CD4-positive, alpha-beta T cell (primary cell): ENCODE measurements around the gene LRRC75A. TPM values are rescaled to one million over a fixed set of nuclear protein-coding genes. Genes with fewer than 3 reads are reported as not detected.

ENCODE experiments used
- ATAC-seq: fragments of 200-7000 bp; cut with Tn5 transposase; one replicate; pipeline ENCODE4 v1.10.0; 2022; ENCODE audit warnings: mild to moderate bottlenecking; ENCODE audit not compliant: poor library complexity
- CTCF ChIA-PET: fragments of 350-600 bp; sonication (Branson Sonifier 250); formaldehyde crosslinking; loops from one replicate; lab custom pipeline; 2021; ENCODE audit warnings: antibody characterized with exemption, inconsistent platforms; lab: Charles Lee
- POLR2A ChIA-PET: fragments of 350-600 bp; sonication (Branson Sonifier 250); formaldehyde crosslinking; loops from one replicate; lab custom pipeline; 2021; ENCODE audit warnings: antibody characterized with exemption, inconsistent platforms; lab: Charles Lee
- DNase-seq, 14 experiments: peaks; one replicate each; pipeline ENCODE4 v3.0.0-alpha.2; 2013 to 2020; ENCODE audit warnings: mixed read lengths in 2 of 14
- H3K27ac ChIP-seq, 2 donors: one replicate each; pipeline versions ENCODE4 v1.5.1 to v1.7.0; 2013; ENCODE audit warnings: low read length in 2 of 2, low read depth in 1 of 2, mild to moderate bottlenecking in 1 of 2
- H3K27me3 ChIP-seq, 2 experiments: 1 replicate in 1 of 2; 2 replicates in 1 of 2; pipeline versions ENCODE4 v1.6.1 to v1.7.0; 2013; ENCODE audit warnings: low read length in 2 of 2, control low read depth in 1 of 2, mild to moderate bottlenecking in 1 of 2, moderate library complexity in 1 of 2; ENCODE audit not compliant: insufficient read depth in 2 of 2, control insufficient read depth in 1 of 2
- H3K36me3 ChIP-seq: one replicate; pipeline ENCODE4 v1.6.1; 2013; ENCODE audit warnings: low read length, control low read depth; ENCODE audit not compliant: insufficient read depth
- H3K4me1 ChIP-seq: one replicate; pipeline ENCODE4 v1.6.1; 2013; ENCODE audit warnings: low read length, control low read depth; ENCODE audit not compliant: insufficient read depth
- H3K4me3 ChIP-seq: one replicate; pipeline ENCODE4 v1.5.1; 2013; ENCODE audit warnings: mild to moderate bottlenecking, low read length, moderate library complexity
- H3K9me3 ChIP-seq, 2 experiments: 1 replicate in 1 of 2; 2 replicates in 1 of 2; pipeline versions ENCODE4 v1.6.1 to v1.7.0; 2013; ENCODE audit warnings: low read length in 2 of 2, mild to moderate bottlenecking in 2 of 2, control low read depth in 1 of 2, moderate library complexity in 1 of 2; ENCODE audit not compliant: control insufficient read depth in 1 of 2, insufficient read depth in 1 of 2
- H3K27ac Mint-ChIP-seq: one replicate; pipeline ENCODE4 v1.8.0; 2020; ENCODE audit warnings: mixed read lengths
- H3K27me3 Mint-ChIP-seq: one replicate; pipeline ENCODE4 v1.8.0; 2021; ENCODE audit warnings: mixed read lengths
- H3K36me3 Mint-ChIP-seq: one replicate; pipeline ENCODE4 v1.8.0; 2021; ENCODE audit warnings: low read depth, mixed read lengths
- H3K4me1 Mint-ChIP-seq: one replicate; pipeline ENCODE4 v1.8.0; 2021; ENCODE audit warnings: low read depth, mixed read lengths
- H3K4me3 Mint-ChIP-seq: one replicate; pipeline ENCODE4 v1.8.0; 2020; ENCODE audit warnings: mild to moderate bottlenecking, mixed read lengths
- H3K9me3 Mint-ChIP-seq: one replicate; pipeline ENCODE4 v1.8.0; 2020; ENCODE audit warnings: mixed read lengths
- intact Hi-C, 2 experiments: fragments of 100-400 bp; cut with DNase I in 1 of 2; cut with micrococcal nuclease in 1 of 2; formaldehyde crosslinking; loops; one replicate each; pipeline versions ENCODE4 v1.15.1 to v1.9.0; 2023 to 2025; cut with DNase I, micrococcal nuclease
- total RNA-seq, 174 experiments: library from RNA in 2 of 174; stranded (reverse) in 2 of 174; gene quantifications; one replicate each; pipeline ENCODE4 v1.2.3 and lab custom pipeline; 2021 to 2026
- TF ChIP-seq, protein P1 (sequence below): fragments of 200-600 bp; IDR thresholded peaks from one replicate; pipeline ENCODE4 v1.8.0; 2022; ENCODE audit warnings: antibody characterized with exemption, mild to moderate bottlenecking

Gene LRRC75A
- total RNA-seq, 2 experiments from 2014 or later = 1.5 to 1.9 TPM

GRCh38 chr17:16512011-16512410 lies 20.0 kb upstream of the LRRC75A start:
- Histone ChIP-seq H3K4me3 (no peak overlapping the region), H3K4me1 (peaks cover 3% of the 10 kb centered on the region), H3K36me3 (no peaks in the 10 kb centered on the region), H3K9me3 (no peaks in the 10 kb centered on the region), H3K27me3 (peaks cover 0 to 7% of the 10 kb centered on the region in 2 experiments), H3K27ac (no peak overlapping the region)
- H3K36me3 Mint-ChIP-seq = no peaks in the 10 kb centered on the region
- no peaks in the 10 kb centered on the region for H3K4me1 Mint-ChIP-seq
- intact Hi-C loops = no loop called here
- no peak for ATAC-seq
- CTCF ChIA-PET = no interaction called here
- POLR2A ChIA-PET = no interaction called here
- H3K4me3 Mint-ChIP-seq = no peak overlapping the region
- no peak overlapping the region for H3K27ac Mint-ChIP-seq
- DNase-seq = no peak
- peaks cover 16% of the 10 kb centered on the region for H3K27me3 Mint-ChIP-seq
- TF ChIP-seq, protein P1, sequence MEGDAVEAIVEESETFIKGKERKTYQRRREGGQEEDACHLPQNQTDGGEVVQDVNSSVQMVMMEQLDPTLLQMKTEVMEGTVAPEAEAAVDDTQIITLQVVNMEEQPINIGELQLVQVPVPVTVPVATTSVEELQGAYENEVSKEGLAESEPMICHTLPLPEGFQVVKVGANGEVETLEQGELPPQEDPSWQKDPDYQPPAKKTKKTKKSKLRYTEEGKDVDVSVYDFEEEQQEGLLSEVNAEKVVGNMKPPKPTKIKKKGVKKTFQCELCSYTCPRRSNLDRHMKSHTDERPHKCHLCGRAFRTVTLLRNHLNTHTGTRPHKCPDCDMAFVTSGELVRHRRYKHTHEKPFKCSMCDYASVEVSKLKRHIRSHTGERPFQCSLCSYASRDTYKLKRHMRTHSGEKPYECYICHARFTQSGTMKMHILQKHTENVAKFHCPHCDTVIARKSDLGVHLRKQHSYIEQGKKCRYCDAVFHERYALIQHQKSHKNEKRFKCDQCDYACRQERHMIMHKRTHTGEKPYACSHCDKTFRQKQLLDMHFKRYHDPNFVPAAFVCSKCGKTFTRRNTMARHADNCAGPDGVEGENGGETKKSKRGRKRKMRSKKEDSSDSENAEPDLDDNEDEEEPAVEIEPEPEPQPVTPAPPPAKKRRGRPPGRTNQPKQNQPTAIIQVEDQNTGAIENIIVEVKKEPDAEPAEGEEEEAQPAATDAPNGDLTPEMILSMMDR = no peak
- H3K9me3 Mint-ChIP-seq = no peaks in the 10 kb centered on the region

DNA sequence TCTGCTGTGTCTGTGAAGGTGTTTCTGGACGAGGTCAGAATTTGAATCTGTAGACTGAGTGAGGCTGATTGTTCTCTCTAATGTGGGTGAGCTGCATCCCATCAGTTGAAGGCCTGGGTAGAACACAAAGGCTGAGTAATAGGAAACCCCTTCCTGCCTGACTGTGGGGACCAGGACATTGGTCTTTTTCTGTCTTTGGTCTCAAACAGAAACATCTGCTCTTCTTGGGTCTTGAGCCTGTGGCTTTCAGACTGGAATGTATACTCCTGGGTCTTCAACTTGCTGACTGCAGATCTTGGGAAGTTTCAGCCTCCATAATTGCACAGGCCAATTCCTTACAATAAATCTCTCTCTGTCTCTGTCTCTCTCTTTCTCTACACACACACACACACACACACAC lies 19.6 kb upstream of the LRRC75A start:
- H3K4me3 Mint-ChIP-seq = no peak overlapping the region
- no peaks in the 10 kb centered on the region for H3K9me3 Mint-ChIP-seq
- no peaks in the 10 kb centered on the region for H3K36me3 Mint-ChIP-seq
- Histone ChIP-seq H3K9me3 (no peaks in the 10 kb centered on the region), H3K27me3 (peaks cover 0 to 6% of the 10 kb centered on the region in 2 experiments), H3K36me3 (no peaks in the 10 kb centered on the region), H3K4me3 (no peak overlapping the region), H3K4me1 (peaks cover 3% of the 10 kb centered on the region), H3K27ac (no peak overlapping the region)
- H3K27ac Mint-ChIP-seq = no peak overlapping the region
- H3K4me1 Mint-ChIP-seq = no peaks in the 10 kb centered on the region
- H3K27me3 Mint-ChIP-seq = peaks cover 11% of the 10 kb centered on the region
- intact Hi-C loops = no loop called here
- DNase-seq = no peak
- ChIA-PET POLR2A (no interaction called here), CTCF (no interaction called here)
- TF ChIP-seq, protein P1 = no peak
- ATAC-seq = no peak

GRCh38 chr17:16507918-16508533 lies 16.0 kb upstream of the LRRC75A start:
- H3K4me3 Mint-ChIP-seq = no peak overlapping the region
- H3K36me3 ChIP-seq = no peaks in the 10 kb centered on the region
- DNase-seq (no peak), ATAC-seq (no peak)
- H3K27ac ChIP-seq = no peak overlapping the region
- H3K4me1 ChIP-seq = peaks cover 3% of the 10 kb centered on the region
- H3K9me3 ChIP-seq = no peaks in the 10 kb centered on the region
- no peaks in the 10 kb centered on the region for H3K4me1 Mint-ChIP-seq
- H3K27me3 ChIP-seq = peaks cover 0 to 4% of the 10 kb centered on the region in 2 experiments
- intact Hi-C loops = no loop called here
- ChIA-PET CTCF (no interaction called here), POLR2A (no interaction called here)
- H3K27ac Mint-ChIP-seq = no peak overlapping the region
- TF ChIP-seq, protein P1 = no peak
- H3K4me3 ChIP-seq = no peak overlapping the region
- no peaks in the 10 kb centered on the region for H3K9me3 Mint-ChIP-seq
- no peaks in the 10 kb centered on the region for H3K27me3 Mint-ChIP-seq
- H3K36me3 Mint-ChIP-seq = no peaks in the 10 kb centered on the region
